ENCODE measurements around the gene PPP1R14B. TPM values are rescaled to one million over a fixed set of nuclear protein-coding genes. Genes with fewer than 3 reads are reported as not detected.

Gene PPP1R14B
- total and polyA plus RNA-seq, 2 of the 13 experiments (the other 11 are each of a cell fraction or from before 2014, with no cell fraction given): 110 to 148 TPM

DNA sequence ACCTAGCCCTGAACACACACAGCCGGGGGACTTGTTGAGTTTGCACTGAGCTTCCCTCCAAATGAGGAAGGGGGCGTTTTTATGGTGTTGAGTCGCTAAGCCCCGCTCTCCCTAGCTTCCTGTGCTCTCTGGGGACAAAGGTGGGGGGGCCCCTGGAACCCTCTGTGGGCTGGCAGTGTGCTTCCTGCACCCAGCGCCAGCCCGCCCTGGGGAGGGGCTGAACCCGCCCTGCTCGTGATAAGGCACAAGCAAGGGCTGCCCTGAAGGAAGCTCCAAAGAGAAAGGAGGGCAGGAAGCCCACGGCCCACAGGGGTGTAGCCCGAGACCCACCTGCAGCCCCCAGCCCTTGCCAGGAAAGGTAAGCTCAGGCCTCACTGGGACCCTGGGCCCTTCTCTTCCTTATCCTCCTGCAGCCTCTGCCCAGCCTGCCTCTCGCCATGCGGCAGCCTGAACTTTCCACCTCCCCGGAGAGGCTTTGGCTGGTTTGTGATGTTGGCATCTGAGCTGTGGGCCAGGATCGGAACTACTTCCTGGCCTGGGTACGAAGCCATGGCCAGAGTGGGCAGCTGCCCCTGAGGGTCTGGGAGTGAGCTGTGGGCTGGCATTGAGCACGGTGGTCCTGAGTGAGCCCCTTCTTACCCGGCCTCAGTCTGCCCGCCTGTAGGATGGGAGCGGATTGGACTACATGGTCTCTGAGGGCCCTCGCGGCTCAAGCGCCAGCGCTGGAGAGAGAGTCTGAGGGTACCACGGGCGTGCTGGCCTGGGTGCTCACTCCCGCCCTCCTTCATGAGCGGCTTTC, 40.1 kb downstream of the PPP1R14B start, which contains the start of gene FERMT3 (continued):
- TF ChIP-seq, protein P1, sequence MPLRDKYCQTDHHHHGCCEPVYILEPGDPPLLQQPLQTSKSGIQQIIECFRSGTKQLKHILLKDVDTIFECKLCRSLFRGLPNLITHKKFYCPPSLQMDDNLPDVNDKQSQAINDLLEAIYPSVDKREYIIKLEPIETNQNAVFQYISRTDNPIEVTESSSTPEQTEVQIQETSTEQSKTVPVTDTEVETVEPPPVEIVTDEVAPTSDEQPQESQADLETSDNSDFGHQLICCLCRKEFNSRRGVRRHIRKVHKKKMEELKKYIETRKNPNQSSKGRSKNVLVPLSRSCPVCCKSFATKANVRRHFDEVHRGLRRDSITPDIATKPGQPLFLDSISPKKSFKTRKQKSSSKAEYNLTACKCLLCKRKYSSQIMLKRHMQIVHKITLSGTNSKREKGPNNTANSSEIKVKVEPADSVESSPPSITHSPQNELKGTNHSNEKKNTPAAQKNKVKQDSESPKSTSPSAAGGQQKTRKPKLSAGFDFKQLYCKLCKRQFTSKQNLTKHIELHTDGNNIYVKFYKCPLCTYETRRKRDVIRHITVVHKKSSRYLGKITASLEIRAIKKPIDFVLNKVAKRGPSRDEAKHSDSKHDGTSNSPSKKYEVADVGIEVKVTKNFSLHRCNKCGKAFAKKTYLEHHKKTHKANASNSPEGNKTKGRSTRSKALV (CRISPR knock-in tag; IDR thresholded peaks at IDR 0.05): no peak
- TF ChIP-seq RXRA (CRISPR knock-in tag; IDR thresholded peaks at IDR 0.05) (peak; percentile 5; the same call in 1 of the 2 replicates), RBAK (CRISPR knock-in tag; IDR thresholded peaks at IDR 0.05) (no peak), KDM4B (CRISPR knock-in tag; IDR thresholded peaks at IDR 0.05) (no peak), ZNF660 (CRISPR knock-in tag; IDR thresholded peaks at IDR 0.05; ENCODE audit: borderline replicate concordance, low read depth) (no peak), RNF2 (conservative IDR thresholded peaks at IDR 0.05; ENCODE audit: low read depth) (no peak), MEF2D (CRISPR knock-in tag; IDR thresholded peaks at IDR 0.05) (0 out of 2 replicates have a peak, but pooled peaks have one; percentile 18), HNRNPL (IDR thresholded peaks at IDR 0.05; ENCODE audit: low read depth, low read length) (0 out of 2 replicates have a peak, but pooled peaks have one; percentile 4), PCBP1 (IDR thresholded peaks at IDR 0.05; ENCODE audit: borderline replicate concordance, low read depth, low read length) (no peak), KDM2A (CRISPR knock-in tag; IDR thresholded peaks at IDR 0.05; ENCODE audit: borderline replicate concordance, low read depth) (0 out of 2 replicates have a peak, but pooled peaks have one; percentile 13), ZSCAN22 (CRISPR knock-in tag; IDR thresholded peaks at IDR 0.05) (no peak)
- TF ChIP-seq, protein P2, sequence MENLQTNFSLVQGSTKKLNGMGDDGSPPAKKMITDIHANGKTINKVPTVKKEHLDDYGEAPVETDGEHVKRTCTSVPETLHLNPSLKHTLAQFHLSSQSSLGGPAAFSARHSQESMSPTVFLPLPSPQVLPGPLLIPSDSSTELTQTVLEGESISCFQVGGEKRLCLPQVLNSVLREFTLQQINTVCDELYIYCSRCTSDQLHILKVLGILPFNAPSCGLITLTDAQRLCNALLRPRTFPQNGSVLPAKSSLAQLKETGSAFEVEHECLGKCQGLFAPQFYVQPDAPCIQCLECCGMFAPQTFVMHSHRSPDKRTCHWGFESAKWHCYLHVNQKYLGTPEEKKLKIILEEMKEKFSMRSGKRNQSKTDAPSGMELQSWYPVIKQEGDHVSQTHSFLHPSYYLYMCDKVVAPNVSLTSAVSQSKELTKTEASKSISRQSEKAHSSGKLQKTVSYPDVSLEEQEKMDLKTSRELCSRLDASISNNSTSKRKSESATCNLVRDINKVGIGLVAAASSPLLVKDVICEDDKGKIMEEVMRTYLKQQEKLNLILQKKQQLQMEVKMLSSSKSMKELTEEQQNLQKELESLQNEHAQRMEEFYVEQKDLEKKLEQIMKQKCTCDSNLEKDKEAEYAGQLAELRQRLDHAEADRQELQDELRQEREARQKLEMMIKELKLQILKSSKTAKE (CRISPR knock-in tag; IDR thresholded peaks at IDR 0.05; ENCODE audit: borderline replicate concordance): no peak
- TF ChIP-seq, protein P3, sequence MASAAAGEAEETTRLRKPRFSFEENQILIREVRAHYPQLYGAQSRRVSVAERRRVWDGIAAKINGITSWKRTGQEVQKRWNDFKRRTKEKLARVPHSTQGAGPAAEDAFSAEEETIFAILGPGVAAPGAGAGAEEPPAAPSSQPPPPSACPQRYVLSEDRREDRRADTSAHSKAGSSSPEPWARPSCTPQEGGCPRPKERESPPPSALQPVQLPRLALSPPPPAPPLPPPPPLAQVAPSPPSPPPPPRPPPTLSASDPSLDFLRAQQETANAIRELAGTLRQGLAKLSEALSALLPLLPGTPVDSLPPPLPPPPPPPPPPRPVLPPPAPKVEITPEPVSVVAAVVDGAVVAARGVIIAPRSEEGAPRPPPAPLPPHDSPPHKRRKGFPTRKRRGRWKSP (CRISPR knock-in tag; IDR thresholded peaks at IDR 0.05): 0 out of 2 replicates have a peak, but pooled peaks have one; percentile 35
- TF ChIP-seq, protein P4, sequence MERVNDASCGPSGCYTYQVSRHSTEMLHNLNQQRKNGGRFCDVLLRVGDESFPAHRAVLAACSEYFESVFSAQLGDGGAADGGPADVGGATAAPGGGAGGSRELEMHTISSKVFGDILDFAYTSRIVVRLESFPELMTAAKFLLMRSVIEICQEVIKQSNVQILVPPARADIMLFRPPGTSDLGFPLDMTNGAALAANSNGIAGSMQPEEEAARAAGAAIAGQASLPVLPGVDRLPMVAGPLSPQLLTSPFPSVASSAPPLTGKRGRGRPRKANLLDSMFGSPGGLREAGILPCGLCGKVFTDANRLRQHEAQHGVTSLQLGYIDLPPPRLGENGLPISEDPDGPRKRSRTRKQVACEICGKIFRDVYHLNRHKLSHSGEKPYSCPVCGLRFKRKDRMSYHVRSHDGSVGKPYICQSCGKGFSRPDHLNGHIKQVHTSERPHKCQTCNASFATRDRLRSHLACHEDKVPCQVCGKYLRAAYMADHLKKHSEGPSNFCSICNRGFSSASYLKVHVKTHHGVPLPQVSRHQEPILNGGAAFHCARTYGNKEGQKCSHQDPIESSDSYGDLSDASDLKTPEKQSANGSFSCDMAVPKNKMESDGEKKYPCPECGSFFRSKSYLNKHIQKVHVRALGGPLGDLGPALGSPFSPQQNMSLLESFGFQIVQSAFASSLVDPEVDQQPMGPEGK (CRISPR knock-in tag; IDR thresholded peaks at IDR 0.05): peak; percentile 19; the same call in 1 of the 2 replicates

Measured in HepG2 (cell line).